Endodermal cell (in vitro differentiated cells): ENCODE measurements around the gene CCDC60. TPM values are rescaled to one million over a fixed set of nuclear protein-coding genes. Genes with fewer than 3 reads are reported as not detected.

Source experiments
- DNase-seq: peaks from one replicate; pipeline ENCODE4 v3.0.0-alpha.2; 2017
- H3K27ac ChIP-seq: 2 replicates; pipeline ENCODE4 v1.5.1; 2013; ENCODE audit warnings: mild to moderate bottlenecking, low read depth, low read length, moderate library complexity
- H3K27me3 ChIP-seq: 2 replicates; pipeline ENCODE4 v1.6.1; 2013; ENCODE audit warnings: mild to moderate bottlenecking, low read length, moderate library complexity; ENCODE audit not compliant: insufficient read depth, control insufficient read depth, poor library complexity, severe bottlenecking
- H3K36me3 ChIP-seq: 2 replicates; pipeline ENCODE4 v1.7.0; 2013; ENCODE audit warnings: mild to moderate bottlenecking, low read length, moderate library complexity; ENCODE audit not compliant: control insufficient read depth, insufficient read depth
- H3K4me1 ChIP-seq: one replicate; pipeline ENCODE4 v1.7.0; 2013; ENCODE audit warnings: low read length; ENCODE audit not compliant: control insufficient read depth, insufficient read depth
- H3K4me3 ChIP-seq: 2 replicates; pipeline ENCODE4 v1.5.1; 2013; ENCODE audit warnings: mild to moderate bottlenecking, low read length, moderate library complexity
- H3K9ac ChIP-seq: 2 replicates; pipeline ENCODE4 v1.6.1; 2013; ENCODE audit warnings: mild to moderate bottlenecking, low read length, moderate library complexity; ENCODE audit not compliant: poor library complexity, severe bottlenecking; ENCODE audit errors: extremely low read depth
- H3K9me3 ChIP-seq: 2 replicates; pipeline ENCODE4 v1.6.1; 2013; ENCODE audit warnings: mild to moderate bottlenecking, low read length, moderate library complexity; ENCODE audit not compliant: control insufficient read depth
- H3K27ac Mint-ChIP-seq: 2 replicates; pipeline ENCODE4 v1.8.0; 2020; ENCODE audit warnings: mixed read lengths
- H3K27me3 Mint-ChIP-seq: 2 replicates; pipeline ENCODE4 v1.8.0; 2021; ENCODE audit warnings: mild to moderate bottlenecking, mixed read lengths; ENCODE audit not compliant: insufficient read depth
- H3K36me3 Mint-ChIP-seq: 2 replicates; pipeline ENCODE4 v1.8.0; 2020; ENCODE audit warnings: low read depth, mixed read lengths
- H3K4me1 Mint-ChIP-seq: 2 replicates; pipeline ENCODE4 v1.8.0; 2020; ENCODE audit warnings: mixed read lengths
- H3K4me3 Mint-ChIP-seq: 2 replicates; pipeline ENCODE4 v1.8.0; 2020; ENCODE audit warnings: mild to moderate bottlenecking, moderate library complexity, mixed read lengths
- H3K9me3 Mint-ChIP-seq: 2 replicates; pipeline ENCODE4 v1.8.0; 2020; ENCODE audit warnings: mild to moderate bottlenecking, mixed read lengths
- WGBS, 2 experiments: methylation state at CpG; one replicate each; pipeline versions ENCODE4 v1.1.5 to v1.1.7; 2013; ENCODE audit warnings: missing lambda C conversion rate in 2 of 2, mixed read lengths in 1 of 2; ENCODE audit not compliant: insufficient coverage in 1 of 2, insufficient read length in 1 of 2; 5-methylcytosine and 5-hydroxymethylcytosine counted together
- total RNA-seq, 2 donors: library from RNA; stranded (reverse); fragmentation: NEBNext Ultra II Directional in 1 of 2; extraction: Animal tissue kit (Norgen Biotek cat#: 25700) in 1 of 2; gene quantifications; 2 replicates in 1 of 2; 3 replicates in 1 of 2; pipeline ENCODE4 v1.2.1, GENCODE V29; 2021
- TF ChIP-seq, protein P1 (sequence below): fragments of 200-600 bp; sonication (generic); conservative IDR thresholded peaks from 2 replicates; pipeline ENCODE4 v1.5.0; 2021; ENCODE audit warnings: antibody characterized with exemption, mild to moderate bottlenecking

Gene CCDC60
- total RNA-seq, 2 donors from 2014 or later = 0.73 to 1.2 TPM

GRCh38 chr12:119512772-119513497 lies 178.4 kb downstream of the CCDC60 start:
- Histone ChIP-seq H3K9me3 (no peaks in the 10 kb centered on the region), H3K4me1 (no peaks in the 10 kb centered on the region), H3K27me3 (no peaks in the 10 kb centered on the region), H3K4me3 (no peak overlapping the region), H3K27ac (no peak overlapping the region), H3K9ac (no peak overlapping the region), H3K36me3 (no peaks in the 10 kb centered on the region)
- DNase-seq = peak; percentile 81
- WGBS, 2 experiments = 58 to 63% methylated on average over 5 to 8 of the region's 8 CpGs
- Mint-ChIP-seq H3K36me3 (no peaks in the 10 kb centered on the region), H3K27ac (no peak overlapping the region), H3K27me3 (peaks cover 5% of the 10 kb centered on the region), H3K9me3 (no peaks in the 10 kb centered on the region), H3K4me1 (no peaks in the 10 kb centered on the region), H3K4me3 (no peak overlapping the region)
- TF ChIP-seq, protein P1, sequence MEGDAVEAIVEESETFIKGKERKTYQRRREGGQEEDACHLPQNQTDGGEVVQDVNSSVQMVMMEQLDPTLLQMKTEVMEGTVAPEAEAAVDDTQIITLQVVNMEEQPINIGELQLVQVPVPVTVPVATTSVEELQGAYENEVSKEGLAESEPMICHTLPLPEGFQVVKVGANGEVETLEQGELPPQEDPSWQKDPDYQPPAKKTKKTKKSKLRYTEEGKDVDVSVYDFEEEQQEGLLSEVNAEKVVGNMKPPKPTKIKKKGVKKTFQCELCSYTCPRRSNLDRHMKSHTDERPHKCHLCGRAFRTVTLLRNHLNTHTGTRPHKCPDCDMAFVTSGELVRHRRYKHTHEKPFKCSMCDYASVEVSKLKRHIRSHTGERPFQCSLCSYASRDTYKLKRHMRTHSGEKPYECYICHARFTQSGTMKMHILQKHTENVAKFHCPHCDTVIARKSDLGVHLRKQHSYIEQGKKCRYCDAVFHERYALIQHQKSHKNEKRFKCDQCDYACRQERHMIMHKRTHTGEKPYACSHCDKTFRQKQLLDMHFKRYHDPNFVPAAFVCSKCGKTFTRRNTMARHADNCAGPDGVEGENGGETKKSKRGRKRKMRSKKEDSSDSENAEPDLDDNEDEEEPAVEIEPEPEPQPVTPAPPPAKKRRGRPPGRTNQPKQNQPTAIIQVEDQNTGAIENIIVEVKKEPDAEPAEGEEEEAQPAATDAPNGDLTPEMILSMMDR = no peak

DNA sequence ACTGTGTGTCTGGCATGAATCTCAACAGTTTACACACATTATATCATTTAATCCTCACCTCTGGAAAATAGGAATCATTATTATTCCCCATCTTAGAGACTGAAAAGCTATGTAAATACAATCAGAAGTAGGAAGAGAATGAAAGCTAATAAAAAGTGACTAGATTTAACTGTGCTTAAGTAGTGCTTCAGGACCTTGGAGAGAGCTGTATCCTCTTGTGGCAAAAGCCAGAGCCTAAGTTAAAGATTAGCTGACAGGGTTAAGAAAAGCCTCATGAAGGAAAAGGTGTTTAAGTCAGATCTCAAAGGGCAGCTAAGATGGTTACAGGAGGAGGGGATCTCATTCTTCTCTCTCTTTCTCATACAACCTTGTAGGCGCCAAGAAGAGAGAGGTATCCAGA lies 193.7 kb downstream of the CCDC60 start:
- H3K4me1 Mint-ChIP-seq = peaks cover 2% of the 10 kb centered on the region
- DNase-seq = peak; percentile 48
- no peak overlapping the region for H3K27ac Mint-ChIP-seq
- TF ChIP-seq, protein P1 = no peak
- Histone ChIP-seq H3K9ac (no peak overlapping the region), H3K9me3 (no peaks in the 10 kb centered on the region), H3K27ac (no peak overlapping the region), H3K4me3 (no peak overlapping the region), H3K36me3 (no peaks in the 10 kb centered on the region), H3K4me1 (no peaks in the 10 kb centered on the region), H3K27me3 (peaks cover 37% of the 10 kb centered on the region)
- no peaks in the 10 kb centered on the region for H3K36me3 Mint-ChIP-seq
- no peaks in the 10 kb centered on the region for H3K9me3 Mint-ChIP-seq
- H3K27me3 Mint-ChIP-seq = peaks cover 33% of the 10 kb centered on the region
- no peak overlapping the region for H3K4me3 Mint-ChIP-seq
- WGBS, 2 experiments = 14% methylated on average over 1 of the region's 1 CpG; no CpG with 5 or more reads in 1 of the 2 experiments

DNA sequence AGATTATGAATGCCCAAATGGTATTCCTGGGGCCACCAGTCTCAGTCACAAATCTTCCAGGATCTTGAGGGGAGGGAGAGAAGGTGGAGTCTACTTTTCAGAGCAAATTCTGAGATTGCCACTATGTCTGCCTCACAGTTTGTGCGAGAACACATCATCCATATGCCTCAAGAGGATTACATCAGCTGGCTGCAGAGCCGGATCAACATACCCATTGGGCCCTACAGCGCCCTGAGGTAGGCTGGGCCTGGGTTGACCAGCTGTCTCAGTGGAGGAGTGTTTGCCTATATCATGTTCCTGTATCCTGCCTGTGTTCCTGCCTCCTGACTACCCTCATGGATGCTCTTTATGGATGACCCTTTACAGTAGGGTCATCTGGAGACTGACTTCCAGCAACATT lies 205.9 kb downstream of the CCDC60 start:
- Histone ChIP-seq H3K36me3 (no peaks in the 10 kb centered on the region), H3K4me1 (no peaks in the 10 kb centered on the region), H3K9me3 (no peaks in the 10 kb centered on the region), H3K27ac (no peak overlapping the region), H3K27me3 (no peaks in the 10 kb centered on the region), H3K9ac (no peak overlapping the region), H3K4me3 (no peak overlapping the region)
- peaks cover 33% of the 10 kb centered on the region for H3K9me3 Mint-ChIP-seq
- peaks cover 10% of the 10 kb centered on the region for H3K27me3 Mint-ChIP-seq
- H3K4me3 Mint-ChIP-seq = no peak overlapping the region
- H3K4me1 Mint-ChIP-seq = no peaks in the 10 kb centered on the region
- TF ChIP-seq, protein P1 = no peak
- 94 to 100% methylated on average over 1 to 3 of the region's 3 CpGs for WGBS, 2 experiments
- no peak overlapping the region for H3K27ac Mint-ChIP-seq
- no peaks in the 10 kb centered on the region for H3K36me3 Mint-ChIP-seq
- DNase-seq = no peak
